Ectodermal cell (in vitro differentiated cells): Measurements from ENCODE around the gene SLC22A14.
"Not testable (repeated sequence)": the region's sequence is repeated elsewhere in the genome, so short reads cannot be mapped to it uniquely, and the experiment has no call there.

Source experiments
- H3K27ac ChIP-seq: 2 replicates; pipeline ENCODE4 v1.7.0; 2013; ENCODE audit warnings: mild to moderate bottlenecking, low read depth, low read length; ENCODE audit not compliant: insufficient read depth, poor library complexity, severe bottlenecking
- H3K27me3 ChIP-seq: 2 replicates; pipeline ENCODE4 v1.7.0; 2013; ENCODE audit warnings: mild to moderate bottlenecking, low read length; ENCODE audit not compliant: insufficient read depth, control insufficient read depth, poor library complexity, severe bottlenecking
- H3K36me3 ChIP-seq: one replicate; pipeline ENCODE4 v1.7.0; 2013; ENCODE audit warnings: low read length; ENCODE audit not compliant: control insufficient read depth, insufficient read depth
- H3K4me1 ChIP-seq: one replicate; pipeline ENCODE4 v1.7.0; 2013; ENCODE audit warnings: low read length; ENCODE audit not compliant: control insufficient read depth, insufficient read depth
- H3K4me3 ChIP-seq: 2 replicates; pipeline ENCODE4 v1.7.0; 2013; ENCODE audit warnings: low read depth, low read length, control low read depth; ENCODE audit not compliant: insufficient read depth
- H3K9me3 ChIP-seq: 2 replicates; pipeline ENCODE4 v1.7.0; 2013; ENCODE audit warnings: mild to moderate bottlenecking, low read length, moderate library complexity; ENCODE audit not compliant: control insufficient read depth
- WGBS, 2 experiments: methylation state at CpG; one replicate each; pipeline ENCODE4 v1.1.7; 2013; ENCODE audit warnings: missing lambda C conversion rate in 2 of 2; 5-methylcytosine and 5-hydroxymethylcytosine counted together

SLC22A14 gene

DNA sequence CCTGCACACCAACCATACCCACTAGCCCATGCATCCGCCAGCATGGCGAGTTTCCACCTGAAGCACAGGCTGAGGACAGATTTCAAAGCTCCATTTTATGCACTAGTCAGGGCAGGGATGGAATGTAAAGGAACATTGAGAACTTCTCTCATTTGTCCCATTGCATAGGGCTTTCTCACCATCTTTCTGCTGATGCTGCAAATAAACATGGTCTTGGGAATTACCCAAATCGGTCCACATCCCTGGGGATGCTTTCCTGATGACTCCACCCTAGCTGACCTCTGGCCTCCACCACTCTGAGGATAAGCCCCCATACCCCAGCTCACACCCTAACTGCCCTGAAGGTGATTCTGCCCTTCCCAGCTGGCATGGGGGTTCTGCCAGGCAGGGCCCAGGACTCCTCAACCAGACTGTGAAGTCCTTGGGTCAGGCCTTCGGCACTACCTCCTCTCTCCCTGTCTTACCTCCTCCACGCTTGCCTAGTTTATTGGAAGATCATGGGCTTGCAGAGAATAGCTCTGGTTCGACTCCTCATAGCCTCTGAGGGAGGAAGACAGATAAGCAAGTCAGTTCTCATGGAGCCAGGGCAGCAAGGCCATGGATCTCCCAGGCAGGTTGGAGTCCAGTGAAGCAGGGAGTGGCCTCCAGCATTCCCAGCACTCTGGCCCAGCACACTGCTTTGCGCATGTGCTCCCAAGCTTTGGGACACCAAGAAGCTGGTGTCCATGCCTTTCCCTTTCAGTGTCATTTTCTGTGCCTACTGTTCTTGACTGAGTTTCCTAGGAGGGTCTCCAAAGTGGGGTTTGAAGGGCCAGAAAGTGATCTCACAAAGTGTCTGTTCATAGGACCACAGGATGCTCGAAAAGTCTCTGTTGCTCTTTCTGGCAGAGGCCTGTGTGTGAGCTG is 36.9 kb downstream of the SLC22A14 start:
- no peak overlapping the region for H3K27ac ChIP-seq
- WGBS, 2 experiments = 92 to 93% methylated on average over 8 of the region's 8 CpGs
- no peaks in the 10 kb centered on the region for H3K27me3 ChIP-seq

DNA sequence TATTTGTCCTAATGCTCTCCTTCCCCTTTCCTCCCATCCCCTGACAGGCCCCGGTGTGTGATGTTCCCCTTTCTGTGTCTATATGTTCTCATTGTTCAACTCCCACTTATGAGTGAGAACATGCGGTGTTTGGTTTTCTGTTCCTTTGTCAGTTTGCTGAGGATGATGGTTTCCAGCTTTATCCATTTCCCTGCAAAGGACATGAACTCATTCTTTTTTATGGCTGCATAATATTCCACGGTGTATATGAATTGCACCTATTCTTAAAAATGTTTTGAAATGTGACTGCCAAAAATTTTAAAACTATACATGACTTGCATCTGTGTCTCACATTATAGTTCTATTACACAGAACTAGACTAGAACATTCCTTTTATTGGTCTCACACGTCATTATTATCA is 38.5 kb downstream of the SLC22A14 start:
- 95 to 97% methylated on average over 3 to 4 of the region's 4 CpGs for WGBS, 2 experiments
- H3K4me3 ChIP-seq, H3K4me1 ChIP-seq, H3K9me3 ChIP-seq, H3K27ac ChIP-seq, H3K36me3 ChIP-seq, H3K27me3 ChIP-seq: not testable (repeated sequence)

More for the DNA sequence above, 36.9 kb downstream of the SLC22A14 start:
- H3K4me3 ChIP-seq = no peak overlapping the region
- no peaks in the 10 kb centered on the region for H3K9me3 ChIP-seq
- peaks cover 4% of the 10 kb centered on the region for H3K4me1 ChIP-seq
- H3K36me3 ChIP-seq = no peaks in the 10 kb centered on the region

GRCh38 chr3:38323060-38323459 is 41.0 kb downstream of the SLC22A14 start:
- Histone ChIP-seq H3K9me3 (no peaks in the 10 kb centered on the region), H3K27ac (no peak overlapping the region), H3K27me3 (no peaks in the 10 kb centered on the region), H3K36me3 (no peaks in the 10 kb centered on the region), H3K4me1 (no peaks in the 10 kb centered on the region), H3K4me3 (no peak overlapping the region)
- WGBS, 2 experiments = 95 to 100% methylated on average over 1 of the region's 1 CpG

- Histone ChIP-seq H3K4me1 (no peaks in the 10 kb centered on the region), H3K27ac (no peak overlapping the region), H3K4me3 (no peak overlapping the region), H3K9me3 (no peaks in the 10 kb centered on the region), H3K27me3 (no peaks in the 10 kb centered on the region), H3K36me3 (no peaks in the 10 kb centered on the region)
- WGBS, 2 experiments = 83 to 88% methylated on average over 2 of the region's 2 CpGs
These were observed 43.2 kb downstream of the SLC22A14 start for GRCh38 chr3:38325256-38325655.

- Histone ChIP-seq H3K9me3 (no peaks in the 10 kb centered on the region), H3K4me3 (no peak overlapping the region), H3K36me3 (no peaks in the 10 kb centered on the region), H3K4me1 (no peaks in the 10 kb centered on the region), H3K27ac (no peak overlapping the region), H3K27me3 (no peaks in the 10 kb centered on the region)
These were observed 45.4 kb downstream of the SLC22A14 start for GRCh38 chr3:38327335-38328009.

- H3K27me3 ChIP-seq = no peaks in the 10 kb centered on the region
- WGBS, 2 experiments = 82 to 91% methylated on average over 4 of the region's 4 CpGs
These were observed 49.3 kb downstream of the SLC22A14 start for GRCh38 chr3:38331257-38332022.

DNA sequence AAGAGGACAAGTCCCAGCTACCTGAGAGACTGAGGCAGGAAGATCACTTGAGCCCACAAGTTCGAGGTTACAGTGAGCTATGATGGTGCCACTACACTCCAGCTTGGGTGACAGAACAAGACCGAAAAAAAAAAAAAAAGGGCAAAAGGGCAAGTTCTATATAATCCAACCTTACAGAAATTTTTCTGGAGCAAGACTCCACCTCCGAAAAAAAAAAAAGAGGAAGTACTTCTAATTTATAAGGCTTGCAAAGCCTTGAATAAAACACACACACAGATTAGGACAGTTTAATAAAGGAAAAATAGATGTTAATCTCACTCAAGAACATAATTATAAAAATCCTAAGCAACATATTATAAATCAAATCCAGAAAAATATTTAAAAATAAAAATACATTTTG is 50.1 kb downstream of the SLC22A14 start:
- Histone ChIP-seq H3K27ac (no peak overlapping the region), H3K4me1 (no peaks in the 10 kb centered on the region), H3K9me3 (no peaks in the 10 kb centered on the region), H3K4me3 (no peak overlapping the region), H3K36me3 (no peaks in the 10 kb centered on the region), H3K27me3 (no peaks in the 10 kb centered on the region)
- 82 to 90% methylated on average over 2 of the region's 3 CpGs for WGBS, 2 experiments

More at GRCh38 chr3:38331257-38332022, 49.3 kb downstream of the SLC22A14 start:
- Histone ChIP-seq H3K36me3 (no peaks in the 10 kb centered on the region), H3K9me3 (no peaks in the 10 kb centered on the region), H3K27ac (no peak overlapping the region), H3K4me1 (no peaks in the 10 kb centered on the region), H3K4me3 (no peak overlapping the region)

DNA sequence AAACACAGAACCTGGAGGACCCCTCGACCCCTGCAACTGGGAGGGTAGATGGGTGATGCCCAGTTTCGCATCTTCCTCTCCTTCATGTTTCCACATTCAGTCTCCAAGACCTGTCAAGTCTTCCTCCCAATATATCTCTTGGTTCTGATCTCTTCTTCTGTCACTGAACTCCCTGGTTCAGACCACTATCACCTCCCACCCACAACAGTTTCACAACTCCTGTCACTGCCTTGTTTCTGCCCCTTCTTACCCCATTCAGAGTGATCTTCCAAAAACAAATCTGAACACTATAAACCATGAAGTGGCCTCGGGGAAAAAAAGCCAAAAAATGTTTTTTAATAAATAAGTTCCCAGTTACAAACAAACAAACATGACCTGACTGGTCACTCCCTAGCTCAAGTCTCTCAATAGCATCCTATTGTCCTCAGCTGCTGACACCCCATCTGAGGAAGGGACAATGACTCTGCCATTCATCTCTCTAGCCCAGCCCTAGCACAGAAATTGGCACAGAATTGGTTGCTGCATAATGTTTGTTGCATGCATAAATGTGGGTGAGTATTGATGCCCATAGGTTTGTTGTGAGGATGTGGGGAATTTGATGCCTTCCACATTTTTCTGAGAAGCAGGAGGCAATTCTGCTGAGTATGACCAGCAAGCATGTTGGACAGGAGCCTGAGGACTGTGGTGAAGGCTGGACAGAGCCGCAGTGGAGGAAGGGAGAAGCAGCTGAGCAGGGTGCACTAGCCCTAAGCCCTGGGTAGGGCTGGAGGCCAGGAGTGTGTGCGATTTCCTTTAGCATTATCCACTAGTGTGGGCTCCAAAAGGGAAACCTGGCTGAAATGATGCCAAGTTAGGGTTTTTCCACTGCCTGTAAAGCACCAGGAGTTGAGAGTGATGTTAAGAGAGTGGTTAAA is 52.3 kb downstream of the SLC22A14 start:
- Histone ChIP-seq H3K4me1 (no peaks in the 10 kb centered on the region), H3K9me3 (no peaks in the 10 kb centered on the region), H3K27ac (no peak overlapping the region), H3K27me3 (no peaks in the 10 kb centered on the region), H3K4me3 (no peak overlapping the region), H3K36me3 (no peaks in the 10 kb centered on the region)
- WGBS, 2 experiments = 93% methylated on average over 5 of the region's 5 CpGs

GRCh38 chr3:38335263-38335662 is 53.2 kb downstream of the SLC22A14 start:
- no peaks in the 10 kb centered on the region for H3K27me3 ChIP-seq
- no peak overlapping the region for H3K27ac ChIP-seq
- 93 to 98% methylated on average over 6 of the region's 6 CpGs for WGBS, 2 experiments
- no peaks in the 10 kb centered on the region for H3K9me3 ChIP-seq
- H3K36me3 ChIP-seq = no peaks in the 10 kb centered on the region
- H3K4me1 ChIP-seq = no peaks in the 10 kb centered on the region
- no peak overlapping the region for H3K4me3 ChIP-seq
